ENCODE measurements around the gene GRAMD1B. TPM values are rescaled to one million over a fixed set of nuclear protein-coding genes. Genes with fewer than 3 reads are reported as not detected.
A peak's percentile ranks its signal among the peaks of the same experiment; 100 is the strongest.

GRAMD1B gene
- total RNA-seq, 1 donor from 2014 or later, result 1.4 TPM

DNA sequence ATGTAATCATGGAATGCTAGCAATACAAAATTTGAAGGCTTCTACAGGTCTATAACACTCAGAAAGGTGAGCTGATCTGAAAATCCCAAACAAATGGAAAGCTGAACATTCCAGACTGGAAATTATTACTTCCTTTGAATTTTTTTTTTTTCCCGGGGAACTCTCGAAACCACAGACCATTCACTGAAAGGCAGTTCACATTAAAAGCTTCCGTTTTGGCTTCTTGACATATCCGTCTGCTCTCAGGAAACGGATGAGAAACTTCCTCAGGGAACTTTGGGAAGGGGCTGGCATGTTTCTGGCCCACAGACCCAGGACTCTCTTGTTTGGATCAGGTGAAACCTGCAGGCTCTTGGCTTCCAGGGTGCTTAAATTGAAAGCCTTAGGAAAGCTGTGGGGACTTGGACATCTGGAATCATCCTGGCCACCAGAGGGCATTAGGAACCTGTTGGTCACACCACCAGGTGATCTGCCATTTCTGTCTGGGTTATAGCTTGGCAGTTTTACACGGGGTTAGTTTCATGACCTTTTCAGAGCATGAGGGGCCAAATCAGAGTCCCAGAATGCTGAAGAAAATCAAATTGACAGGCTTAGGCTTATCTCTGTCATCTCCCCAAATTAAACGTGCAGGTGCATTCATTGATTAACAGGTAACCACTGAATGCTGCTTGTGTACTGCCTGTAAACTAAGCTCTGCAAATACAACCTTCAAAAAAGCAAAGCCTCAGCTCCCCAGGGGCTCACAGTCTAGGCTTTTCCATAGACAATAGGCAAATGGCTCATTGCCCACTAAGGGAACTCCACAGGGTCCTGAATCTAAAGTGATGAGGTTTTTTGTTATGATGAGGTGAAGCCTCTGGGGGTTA, 22.7 kb upstream of the GRAMD1B start:
- intact Hi-C loops (cut with DNase I), result loop anchor here (5.0 kb wide), 1 partner anchor 70 kb away; no protein-coding TSS in a partner anchor
- Histone ChIP-seq H3K4me1 (no peaks in the 10 kb centered on the region), H3K36me3 (no peaks in the 10 kb centered on the region), H3K9me3 (no peaks in the 10 kb centered on the region), H3K27me3 (peaks cover 5% of the 10 kb centered on the region), H3K27ac (no peak overlapping the region), H3K4me3 (no peak overlapping the region)
- DNase-seq (ENCODE audit: low spot score in 2 of 2), result no peak
- TF ChIP-seq, protein P1, sequence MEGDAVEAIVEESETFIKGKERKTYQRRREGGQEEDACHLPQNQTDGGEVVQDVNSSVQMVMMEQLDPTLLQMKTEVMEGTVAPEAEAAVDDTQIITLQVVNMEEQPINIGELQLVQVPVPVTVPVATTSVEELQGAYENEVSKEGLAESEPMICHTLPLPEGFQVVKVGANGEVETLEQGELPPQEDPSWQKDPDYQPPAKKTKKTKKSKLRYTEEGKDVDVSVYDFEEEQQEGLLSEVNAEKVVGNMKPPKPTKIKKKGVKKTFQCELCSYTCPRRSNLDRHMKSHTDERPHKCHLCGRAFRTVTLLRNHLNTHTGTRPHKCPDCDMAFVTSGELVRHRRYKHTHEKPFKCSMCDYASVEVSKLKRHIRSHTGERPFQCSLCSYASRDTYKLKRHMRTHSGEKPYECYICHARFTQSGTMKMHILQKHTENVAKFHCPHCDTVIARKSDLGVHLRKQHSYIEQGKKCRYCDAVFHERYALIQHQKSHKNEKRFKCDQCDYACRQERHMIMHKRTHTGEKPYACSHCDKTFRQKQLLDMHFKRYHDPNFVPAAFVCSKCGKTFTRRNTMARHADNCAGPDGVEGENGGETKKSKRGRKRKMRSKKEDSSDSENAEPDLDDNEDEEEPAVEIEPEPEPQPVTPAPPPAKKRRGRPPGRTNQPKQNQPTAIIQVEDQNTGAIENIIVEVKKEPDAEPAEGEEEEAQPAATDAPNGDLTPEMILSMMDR (IDR thresholded peaks at IDR 0.05), result peak in 2 of 3 experiments; percentile 30 to 42

DNA sequence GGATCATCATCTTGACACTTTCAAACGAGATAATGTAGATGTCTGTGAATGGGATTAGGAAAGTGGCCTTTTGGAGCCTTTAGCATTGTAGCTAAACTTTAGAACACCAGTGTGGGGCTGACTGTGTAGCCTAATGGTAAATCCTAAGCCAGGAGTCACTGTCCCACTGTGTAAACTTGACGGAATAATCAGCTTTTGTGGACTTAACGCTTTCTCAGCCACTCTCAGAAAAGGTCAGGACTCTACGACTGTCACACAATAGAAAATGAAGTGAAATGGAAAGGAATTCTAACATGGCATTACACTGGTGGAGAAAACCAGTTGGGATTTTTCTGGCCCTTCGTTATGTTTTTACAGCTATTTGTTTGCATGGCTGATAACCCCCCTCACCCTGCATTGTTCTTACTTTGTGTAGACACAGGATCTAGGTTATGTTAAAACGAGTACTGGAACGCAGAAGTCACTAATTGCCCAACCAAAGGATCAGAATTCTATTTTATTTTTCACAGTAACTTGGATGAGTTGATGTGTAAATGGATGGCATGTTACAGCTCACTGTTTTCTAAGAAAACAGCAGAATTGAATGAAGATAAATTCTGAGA, 22.0 kb upstream of the GRAMD1B start:
- Histone ChIP-seq H3K27ac (no peak overlapping the region), H3K9me3 (no peaks in the 10 kb centered on the region), H3K36me3 (no peaks in the 10 kb centered on the region), H3K27me3 (peaks cover 5% of the 10 kb centered on the region), H3K4me1 (no peaks in the 10 kb centered on the region), H3K4me3 (no peak overlapping the region)
- TF ChIP-seq, protein P1 (IDR thresholded peaks at IDR 0.05), result no peak
- no peak for DNase-seq (ENCODE audit: low spot score in 2 of 2)
- intact Hi-C loops (cut with DNase I), result loop anchor here (5.0 kb wide), 1 partner anchor 69 kb away; no protein-coding TSS in a partner anchor

DNA sequence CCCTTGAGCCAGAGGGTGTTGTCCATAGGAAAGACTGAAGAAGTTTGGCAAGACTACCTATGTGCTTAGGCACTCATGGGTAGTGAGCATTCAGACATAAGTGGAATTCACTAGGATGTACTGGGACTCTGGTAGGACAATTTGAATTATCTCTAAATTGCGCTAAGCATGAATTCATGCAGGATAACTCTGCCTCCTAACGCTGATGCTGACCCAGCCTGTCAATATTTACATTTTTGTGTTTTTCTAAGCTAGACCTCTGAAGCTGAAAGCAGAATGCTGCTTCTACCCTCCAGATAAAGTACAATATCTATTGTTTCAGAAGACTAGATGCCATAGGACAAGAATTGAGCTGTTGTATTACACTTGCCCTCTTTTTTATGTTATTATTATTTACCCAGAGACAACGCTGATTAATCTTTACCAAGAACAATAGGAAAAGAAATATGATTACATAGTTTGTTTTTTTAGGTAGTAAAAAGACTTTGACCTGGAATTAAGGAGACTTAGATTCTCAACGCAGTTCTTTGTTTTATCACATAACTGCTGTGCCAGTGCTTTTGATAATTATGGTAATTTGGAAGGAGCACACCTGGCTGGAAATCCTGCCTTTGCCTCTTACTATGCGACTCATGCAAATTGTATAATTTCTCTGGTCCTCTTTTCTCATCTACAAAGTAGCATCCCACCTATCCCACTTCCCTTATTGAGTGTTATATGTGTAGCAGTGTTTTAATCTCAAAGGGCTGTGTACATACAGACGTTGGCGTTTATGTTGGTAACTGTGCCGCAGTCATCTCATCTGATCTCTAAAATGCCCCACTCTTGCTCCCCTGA, 21.2 kb upstream of the GRAMD1B start:
- Histone ChIP-seq H3K4me1 (no peaks in the 10 kb centered on the region), H3K27me3 (peaks cover 5% of the 10 kb centered on the region), H3K9me3 (no peaks in the 10 kb centered on the region), H3K36me3 (no peaks in the 10 kb centered on the region), H3K4me3 (no peak overlapping the region), H3K27ac (no peak overlapping the region)
- DNase-seq (ENCODE audit: low spot score in 2 of 2), result no peak
- intact Hi-C loops (cut with DNase I), result loop anchor here (5.0 kb wide), 1 partner anchor 68 kb away; no protein-coding TSS in a partner anchor
- TF ChIP-seq, protein P1 (IDR thresholded peaks at IDR 0.05), result no peak

DNA sequence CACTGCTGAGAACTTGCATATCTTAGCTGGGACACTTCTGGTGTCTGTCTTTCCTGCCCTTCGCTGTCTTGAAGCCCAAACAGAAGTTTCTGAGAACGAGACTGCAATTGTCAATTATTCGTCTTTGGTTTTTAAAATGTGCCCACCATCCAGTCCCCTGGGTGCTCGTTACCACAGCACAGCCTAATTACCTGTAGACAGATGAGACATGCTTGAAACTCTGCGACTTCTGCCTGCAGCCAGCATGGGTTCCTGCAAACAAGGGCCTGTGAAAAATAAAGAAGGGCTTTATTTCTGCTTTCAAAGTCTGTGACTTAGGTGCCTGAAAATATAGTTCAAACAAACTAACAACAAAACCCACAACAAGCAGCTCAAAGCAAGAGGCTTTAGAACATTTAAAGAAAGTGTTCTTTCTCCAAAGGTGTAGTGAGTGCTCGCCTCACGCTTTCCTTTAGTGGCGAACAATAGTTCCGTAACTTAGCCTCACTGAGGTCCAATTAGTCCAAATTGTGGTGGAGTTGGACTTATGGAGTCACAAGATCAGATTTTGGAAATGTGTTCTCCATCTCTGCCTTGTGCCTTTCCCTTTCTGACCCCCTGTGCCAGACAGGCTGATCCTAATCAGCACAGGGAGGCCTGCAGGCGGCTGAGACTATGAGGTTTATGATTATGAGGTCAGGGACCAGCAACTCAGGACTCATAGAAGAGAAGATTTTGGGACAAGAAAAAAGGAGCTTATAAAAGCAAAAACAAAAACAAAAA, 20.4 kb upstream of the GRAMD1B start:
- TF ChIP-seq, protein P1 (IDR thresholded peaks at IDR 0.05), result no peak
- no peak for DNase-seq (ENCODE audit: low spot score in 2 of 2)
- intact Hi-C loops (cut with DNase I), result loop anchor here (5.0 kb wide), 1 partner anchor 68 kb away; no protein-coding TSS in a partner anchor

DNA sequence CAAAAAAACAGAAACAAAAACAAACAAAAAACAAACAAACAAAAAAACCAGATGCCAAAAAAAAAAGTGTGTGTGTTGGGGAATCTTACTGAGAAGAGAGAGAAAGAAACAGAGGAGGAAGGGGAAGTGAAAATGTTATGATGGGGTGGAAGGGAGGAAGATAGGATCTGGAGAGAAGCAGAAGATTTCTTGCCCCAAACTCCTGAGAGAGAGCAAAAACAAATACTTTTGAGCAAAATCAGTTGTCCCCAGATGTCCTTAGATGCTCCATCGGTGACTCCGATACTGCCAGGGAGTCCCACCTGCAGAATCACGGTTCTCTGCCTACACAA, 19.9 kb upstream of the GRAMD1B start:
- H3K36me3 ChIP-seq, result no peaks in the 10 kb centered on the region
- intact Hi-C loops (cut with DNase I), result no loop called here
- no peaks in the 10 kb centered on the region for H3K4me1 ChIP-seq
- peaks cover 5% of the 10 kb centered on the region for H3K27me3 ChIP-seq
- no peak for DNase-seq (ENCODE audit: low spot score in 2 of 2)
- TF ChIP-seq, protein P1 (IDR thresholded peaks at IDR 0.05), result no peak
- H3K4me3 ChIP-seq, result no peak overlapping the region
- no peaks in the 10 kb centered on the region for H3K9me3 ChIP-seq
- no peak overlapping the region for H3K27ac ChIP-seq

More for the DNA sequence above, 20.4 kb upstream of the GRAMD1B start:
- H3K4me1 ChIP-seq, result no peaks in the 10 kb centered on the region
- H3K27ac ChIP-seq, result no peak overlapping the region
- no peaks in the 10 kb centered on the region for H3K9me3 ChIP-seq
- no peak overlapping the region for H3K4me3 ChIP-seq
- no peaks in the 10 kb centered on the region for H3K36me3 ChIP-seq
- H3K27me3 ChIP-seq, result peaks cover 5% of the 10 kb centered on the region
